ENCODE data around the gene RHOT2. TPM values are rescaled to one million over a fixed set of nuclear protein-coding genes. Genes with fewer than 3 reads are reported as not detected.

Gene RHOT2
- total and polyA plus RNA-seq, 9 of the 15 experiments (the other 6 are each of a cell fraction or from before 2014, with no cell fraction given), result 5.0 to 373 (median 112) TPM

DNA sequence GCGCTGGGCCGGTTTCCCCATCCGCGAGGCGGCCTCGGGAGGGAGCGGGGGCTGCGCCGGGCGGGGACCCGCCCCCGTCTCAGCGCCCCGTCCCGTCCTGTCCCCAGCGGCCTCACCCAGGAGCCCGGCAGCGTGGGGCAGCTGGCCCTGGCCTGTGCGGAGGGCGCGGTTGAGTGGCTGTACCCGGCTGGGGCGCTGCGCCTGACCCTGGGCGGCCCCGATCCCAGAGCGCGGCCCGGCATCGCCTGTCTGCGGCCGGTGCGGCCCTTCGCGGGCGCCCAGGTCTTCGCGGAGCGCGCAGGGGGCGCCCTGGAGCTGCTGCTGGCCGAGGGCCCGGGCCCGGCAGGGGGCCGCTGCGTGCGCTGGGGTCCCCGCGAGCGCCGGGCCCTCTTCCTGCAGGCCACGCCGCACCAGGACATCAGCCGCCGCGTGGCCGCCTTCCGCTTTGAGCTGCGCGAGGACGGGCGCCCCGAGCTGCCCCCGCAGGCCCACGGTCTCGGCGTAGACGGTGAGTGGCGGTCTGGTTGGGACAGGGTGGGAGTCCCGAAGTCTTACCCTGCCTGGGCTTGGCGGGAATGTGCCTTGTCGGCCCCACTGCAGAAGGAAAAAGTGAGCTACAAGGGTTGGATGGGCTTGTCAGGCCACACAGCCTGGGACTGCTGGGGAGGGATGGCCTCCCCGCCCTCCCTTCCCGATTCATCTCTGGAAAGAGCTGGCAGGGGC, 47.7 kb downstream of the RHOT2 start (continued):
- TF ChIP-seq, protein P1, sequence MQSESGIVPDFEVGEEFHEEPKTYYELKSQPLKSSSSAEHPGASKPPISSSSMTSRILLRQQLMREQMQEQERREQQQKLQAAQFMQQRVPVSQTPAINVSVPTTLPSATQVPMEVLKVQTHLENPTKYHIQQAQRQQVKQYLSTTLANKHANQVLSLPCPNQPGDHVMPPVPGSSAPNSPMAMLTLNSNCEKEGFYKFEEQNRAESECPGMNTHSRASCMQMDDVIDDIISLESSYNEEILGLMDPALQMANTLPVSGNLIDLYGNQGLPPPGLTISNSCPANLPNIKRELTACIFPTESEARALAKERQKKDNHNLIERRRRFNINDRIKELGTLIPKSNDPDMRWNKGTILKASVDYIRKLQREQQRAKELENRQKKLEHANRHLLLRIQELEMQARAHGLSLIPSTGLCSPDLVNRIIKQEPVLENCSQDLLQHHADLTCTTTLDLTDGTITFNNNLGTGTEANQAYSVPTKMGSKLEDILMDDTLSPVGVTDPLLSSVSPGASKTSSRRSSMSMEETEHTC (IDR thresholded peaks at IDR 0.05), result no peak
- TF ChIP-seq, protein P2, sequence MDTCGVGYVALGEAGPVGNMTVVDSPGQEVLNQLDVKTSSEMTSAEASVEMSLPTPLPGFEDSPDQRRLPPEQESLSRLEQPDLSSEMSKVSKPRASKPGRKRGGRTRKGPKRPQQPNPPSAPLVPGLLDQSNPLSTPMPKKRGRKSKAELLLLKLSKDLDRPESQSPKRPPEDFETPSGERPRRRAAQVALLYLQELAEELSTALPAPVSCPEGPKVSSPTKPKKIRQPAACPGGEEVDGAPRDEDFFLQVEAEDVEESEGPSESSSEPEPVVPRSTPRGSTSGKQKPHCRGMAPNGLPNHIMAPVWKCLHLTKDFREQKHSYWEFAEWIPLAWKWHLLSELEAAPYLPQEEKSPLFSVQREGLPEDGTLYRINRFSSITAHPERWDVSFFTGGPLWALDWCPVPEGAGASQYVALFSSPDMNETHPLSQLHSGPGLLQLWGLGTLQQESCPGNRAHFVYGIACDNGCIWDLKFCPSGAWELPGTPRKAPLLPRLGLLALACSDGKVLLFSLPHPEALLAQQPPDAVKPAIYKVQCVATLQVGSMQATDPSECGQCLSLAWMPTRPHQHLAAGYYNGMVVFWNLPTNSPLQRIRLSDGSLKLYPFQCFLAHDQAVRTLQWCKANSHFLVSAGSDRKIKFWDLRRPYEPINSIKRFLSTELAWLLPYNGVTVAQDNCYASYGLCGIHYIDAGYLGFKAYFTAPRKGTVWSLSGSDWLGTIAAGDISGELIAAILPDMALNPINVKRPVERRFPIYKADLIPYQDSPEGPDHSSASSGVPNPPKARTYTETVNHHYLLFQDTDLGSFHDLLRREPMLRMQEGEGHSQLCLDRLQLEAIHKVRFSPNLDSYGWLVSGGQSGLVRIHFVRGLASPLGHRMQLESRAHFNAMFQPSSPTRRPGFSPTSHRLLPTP (IDR thresholded peaks at IDR 0.05; ENCODE audit: borderline replicate concordance, extremely low read depth, insufficient read length), result no peak
- TF ChIP-seq HMG20A (CRISPR knock-in tag; conservative IDR thresholded peaks at IDR 0.05) (no peak), FOXJ3 (CRISPR knock-in tag; IDR thresholded peaks at IDR 0.05) (no peak), SETDB1 (IDR thresholded peaks at IDR 0.05; ENCODE audit: low read length) (no peak), IRF2 (CRISPR knock-in tag; IDR thresholded peaks at IDR 0.05) (no peak), ETV1 (tag; conservative IDR thresholded peaks at IDR 0.05; ENCODE audit: low read depth) (no peak), ZKSCAN8 (CRISPR knock-in tag; IDR thresholded peaks at IDR 0.05) (no peak), NCOA2 (IDR thresholded peaks at IDR 0.05; ENCODE audit: partially characterized antibody in 2 of 2) (no peak), SMARCA4 (IDR thresholded peaks at IDR 0.05) (no peak), POLR2G (IDR thresholded peaks at IDR 0.05; ENCODE audit: low read depth, low read length) (peak; percentile 56), SUPT5H (IDR thresholded peaks at IDR 0.05) (no peak), ZFP30 (CRISPR knock-in tag; IDR thresholded peaks at IDR 0.05; ENCODE audit: borderline replicate concordance) (no peak), ZNF263 (CRISPR knock-in tag; IDR thresholded peaks at IDR 0.05; ENCODE audit: borderline replicate concordance) (no peak), FUS (optimal IDR thresholded peaks at IDR 0.05; ENCODE audit: low read depth, low read length) (no peak)
- TF ChIP-seq, protein P3, sequence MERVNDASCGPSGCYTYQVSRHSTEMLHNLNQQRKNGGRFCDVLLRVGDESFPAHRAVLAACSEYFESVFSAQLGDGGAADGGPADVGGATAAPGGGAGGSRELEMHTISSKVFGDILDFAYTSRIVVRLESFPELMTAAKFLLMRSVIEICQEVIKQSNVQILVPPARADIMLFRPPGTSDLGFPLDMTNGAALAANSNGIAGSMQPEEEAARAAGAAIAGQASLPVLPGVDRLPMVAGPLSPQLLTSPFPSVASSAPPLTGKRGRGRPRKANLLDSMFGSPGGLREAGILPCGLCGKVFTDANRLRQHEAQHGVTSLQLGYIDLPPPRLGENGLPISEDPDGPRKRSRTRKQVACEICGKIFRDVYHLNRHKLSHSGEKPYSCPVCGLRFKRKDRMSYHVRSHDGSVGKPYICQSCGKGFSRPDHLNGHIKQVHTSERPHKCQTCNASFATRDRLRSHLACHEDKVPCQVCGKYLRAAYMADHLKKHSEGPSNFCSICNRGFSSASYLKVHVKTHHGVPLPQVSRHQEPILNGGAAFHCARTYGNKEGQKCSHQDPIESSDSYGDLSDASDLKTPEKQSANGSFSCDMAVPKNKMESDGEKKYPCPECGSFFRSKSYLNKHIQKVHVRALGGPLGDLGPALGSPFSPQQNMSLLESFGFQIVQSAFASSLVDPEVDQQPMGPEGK (CRISPR knock-in tag; IDR thresholded peaks at IDR 0.05; ENCODE audit: borderline replicate concordance), result no peak
- TF ChIP-seq, protein P4, sequence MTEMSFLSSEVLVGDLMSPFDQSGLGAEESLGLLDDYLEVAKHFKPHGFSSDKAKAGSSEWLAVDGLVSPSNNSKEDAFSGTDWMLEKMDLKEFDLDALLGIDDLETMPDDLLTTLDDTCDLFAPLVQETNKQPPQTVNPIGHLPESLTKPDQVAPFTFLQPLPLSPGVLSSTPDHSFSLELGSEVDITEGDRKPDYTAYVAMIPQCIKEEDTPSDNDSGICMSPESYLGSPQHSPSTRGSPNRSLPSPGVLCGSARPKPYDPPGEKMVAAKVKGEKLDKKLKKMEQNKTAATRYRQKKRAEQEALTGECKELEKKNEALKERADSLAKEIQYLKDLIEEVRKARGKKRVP (CRISPR knock-in tag; IDR thresholded peaks at IDR 0.05), result no peak
- TF ChIP-seq, protein P5, sequence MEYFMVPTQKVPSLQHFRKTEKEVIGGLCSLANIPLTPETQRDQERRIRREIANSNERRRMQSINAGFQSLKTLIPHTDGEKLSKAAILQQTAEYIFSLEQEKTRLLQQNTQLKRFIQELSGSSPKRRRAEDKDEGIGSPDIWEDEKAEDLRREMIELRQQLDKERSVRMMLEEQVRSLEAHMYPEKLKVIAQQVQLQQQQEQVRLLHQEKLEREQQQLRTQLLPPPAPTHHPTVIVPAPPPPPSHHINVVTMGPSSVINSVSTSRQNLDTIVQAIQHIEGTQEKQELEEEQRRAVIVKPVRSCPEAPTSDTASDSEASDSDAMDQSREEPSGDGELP (CRISPR knock-in tag; IDR thresholded peaks at IDR 0.05; ENCODE audit: borderline replicate concordance), result no peak

Measured in K562 (cell line).